Osteoblast (primary cell): Measurements from ENCODE around the gene MMP13. TPM values are rescaled to one million over a fixed set of nuclear protein-coding genes. Genes with fewer than 3 reads are reported as not detected.
A peak's percentile ranks its signal among the peaks of the same experiment; 100 is the strongest.

Experiments
- DNase-seq: peaks from one replicate; pipeline ENCODE4 v3.0.0; 2011; ENCODE audit warnings: low spot score, mixed read lengths; ENCODE audit not compliant: insufficient read length; ENCODE audit errors: missing footprints
- H2AFZ ChIP-seq: 2 replicates; pipeline ENCODE4 v1.6.0; 2011; ENCODE audit warnings: mild to moderate bottlenecking, low read length
- H3K27ac ChIP-seq: 2 replicates; pipeline ENCODE4 v1.5.1; 2011; ENCODE audit warnings: mild to moderate bottlenecking, low read depth, low read length, moderate library complexity
- H3K27me3 ChIP-seq: 2 replicates; pipeline ENCODE4 v1.6.0; 2012; ENCODE audit warnings: mild to moderate bottlenecking, control low read depth, inconsistent platforms, low read length, moderate library complexity; ENCODE audit not compliant: insufficient read depth
- H3K36me3 ChIP-seq: 2 replicates; pipeline ENCODE4 v1.5.1; 2011; ENCODE audit warnings: mild to moderate bottlenecking, low read length, control low read depth, moderate library complexity; ENCODE audit not compliant: insufficient read depth
- H3K4me1 ChIP-seq: 2 replicates; pipeline ENCODE4 v1.5.1; 2011; ENCODE audit warnings: mild to moderate bottlenecking, low read length, control low read depth, moderate library complexity; ENCODE audit not compliant: insufficient read depth
- H3K4me2 ChIP-seq: 2 replicates; pipeline ENCODE4 v1.6.0; 2011; ENCODE audit warnings: mild to moderate bottlenecking, low read length; ENCODE audit not compliant: insufficient read depth
- H3K4me3 ChIP-seq: fragments of 200-600 bp; sonication (generic); 3 replicates; pipeline ENCODE4 v1.5.1; 2012; ENCODE audit warnings: mild to moderate bottlenecking, low read length, inconsistent platforms; ENCODE audit not compliant: insufficient read depth
- H3K79me2 ChIP-seq: 2 replicates; pipeline ENCODE4 v1.6.0; 2012; ENCODE audit warnings: mild to moderate bottlenecking, low read length, control low read depth, inconsistent platforms; ENCODE audit not compliant: insufficient read depth
- H3K9me3 ChIP-seq: 2 replicates; pipeline ENCODE4 v1.5.1; 2011; ENCODE audit warnings: low read depth, low read length, control low read depth
- H4K20me1 ChIP-seq: 2 replicates; pipeline ENCODE4 v1.6.0; 2012; ENCODE audit warnings: mild to moderate bottlenecking, low read length, control low read depth; ENCODE audit not compliant: insufficient read depth
- total RNA-seq: library from RNA; depleted of rRNA; stranded (reverse); fragments of >200 nt; gene quantifications from 2 replicates; pipeline ENCODE4 v1.2.3, GENCODE V29; 2012
- TF ChIP-seq, protein P1 (sequence below): IDR thresholded peaks from 2 replicates; pipeline ENCODE4 v1.5.1; 2011; ENCODE audit warnings: mild to moderate bottlenecking, low read depth, low read length, moderate library complexity; ENCODE audit errors: extremely low read depth

The MMP13 gene
- total RNA-seq, 1 donor = 2.5 TPM

GRCh38 chr11:102972853-102973252 lies 17.3 kb upstream of the MMP13 start:
- Histone ChIP-seq H3K27ac (no peak overlapping the region), H3K79me2 (no peaks in the 10 kb centered on the region), H3K27me3 (no peaks in the 10 kb centered on the region), H2AFZ (no peak overlapping the region), H3K4me2 (no peak overlapping the region), H3K9me3 (no peaks in the 10 kb centered on the region), H4K20me1 (no peaks in the 10 kb centered on the region), H3K4me3 (no peak overlapping the region), H3K36me3 (no peaks in the 10 kb centered on the region), H3K4me1 (peaks cover 14% of the 10 kb centered on the region)
- DNase-seq = no peak
- TF ChIP-seq, protein P1, sequence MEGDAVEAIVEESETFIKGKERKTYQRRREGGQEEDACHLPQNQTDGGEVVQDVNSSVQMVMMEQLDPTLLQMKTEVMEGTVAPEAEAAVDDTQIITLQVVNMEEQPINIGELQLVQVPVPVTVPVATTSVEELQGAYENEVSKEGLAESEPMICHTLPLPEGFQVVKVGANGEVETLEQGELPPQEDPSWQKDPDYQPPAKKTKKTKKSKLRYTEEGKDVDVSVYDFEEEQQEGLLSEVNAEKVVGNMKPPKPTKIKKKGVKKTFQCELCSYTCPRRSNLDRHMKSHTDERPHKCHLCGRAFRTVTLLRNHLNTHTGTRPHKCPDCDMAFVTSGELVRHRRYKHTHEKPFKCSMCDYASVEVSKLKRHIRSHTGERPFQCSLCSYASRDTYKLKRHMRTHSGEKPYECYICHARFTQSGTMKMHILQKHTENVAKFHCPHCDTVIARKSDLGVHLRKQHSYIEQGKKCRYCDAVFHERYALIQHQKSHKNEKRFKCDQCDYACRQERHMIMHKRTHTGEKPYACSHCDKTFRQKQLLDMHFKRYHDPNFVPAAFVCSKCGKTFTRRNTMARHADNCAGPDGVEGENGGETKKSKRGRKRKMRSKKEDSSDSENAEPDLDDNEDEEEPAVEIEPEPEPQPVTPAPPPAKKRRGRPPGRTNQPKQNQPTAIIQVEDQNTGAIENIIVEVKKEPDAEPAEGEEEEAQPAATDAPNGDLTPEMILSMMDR = no peak

- Histone ChIP-seq H3K79me2 (no peaks in the 10 kb centered on the region), H3K9me3 (no peaks in the 10 kb centered on the region), H3K27me3 (no peaks in the 10 kb centered on the region), H3K4me2 (no peak overlapping the region), H3K36me3 (no peaks in the 10 kb centered on the region), H3K4me1 (peaks cover 14% of the 10 kb centered on the region), H4K20me1 (no peaks in the 10 kb centered on the region), H2AFZ (no peak overlapping the region), H3K4me3 (no peak overlapping the region), H3K27ac (no peak overlapping the region)
- DNase-seq = no peak
- TF ChIP-seq, protein P1 = no peak
Measured at GRCh38 chr11:102971766-102972165, 16.2 kb upstream of the MMP13 start.

- H3K27ac ChIP-seq = no peak overlapping the region
- no peak overlapping the region for H3K4me2 ChIP-seq
- H3K79me2 ChIP-seq = no peaks in the 10 kb centered on the region
- no peaks in the 10 kb centered on the region for H3K4me1 ChIP-seq
- no peaks in the 10 kb centered on the region for H3K9me3 ChIP-seq
- DNase-seq = no peak
- H3K4me3 ChIP-seq = no peak overlapping the region
- no peaks in the 10 kb centered on the region for H3K27me3 ChIP-seq
- no peak overlapping the region for H2AFZ ChIP-seq
- no peaks in the 10 kb centered on the region for H3K36me3 ChIP-seq
- TF ChIP-seq, protein P1 = no peak
- no peaks in the 10 kb centered on the region for H4K20me1 ChIP-seq
Measured at GRCh38 chr11:102967497-102967896, 12.0 kb upstream of the MMP13 start.

DNA sequence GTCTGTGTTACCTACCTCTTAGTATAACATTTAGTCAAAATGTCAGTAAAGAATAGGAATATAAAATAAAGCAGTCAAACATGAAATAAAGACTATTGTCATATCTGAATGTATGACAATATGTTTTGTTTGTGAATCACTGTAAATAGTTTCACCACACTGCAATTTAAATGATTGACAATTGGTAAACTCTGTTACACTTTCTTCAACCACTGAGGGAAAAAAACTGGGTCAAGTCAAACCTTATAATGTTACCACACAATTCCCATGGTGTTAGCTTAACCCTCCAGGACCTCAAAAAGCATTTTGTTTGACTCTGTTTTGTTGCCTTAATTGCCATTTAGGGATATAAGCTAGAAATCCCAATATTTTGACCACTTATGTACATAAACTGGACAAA lies 10.5 kb upstream of the MMP13 start:
- Histone ChIP-seq H3K4me1 (no peaks in the 10 kb centered on the region), H3K36me3 (no peaks in the 10 kb centered on the region), H3K79me2 (no peaks in the 10 kb centered on the region), H3K4me3 (no peak overlapping the region), H3K27me3 (no peaks in the 10 kb centered on the region), H4K20me1 (no peaks in the 10 kb centered on the region), H2AFZ (peak overlapping the region; percentile 5), H3K27ac (no peak overlapping the region), H3K9me3 (no peaks in the 10 kb centered on the region), H3K4me2 (no peak overlapping the region)
- TF ChIP-seq, protein P1 = no peak
- no peak for DNase-seq
